HG03139 (cell line): ENCODE data around the gene DNAJC7.

Source experiments
- ATAC-seq: cut with Tn5 transposase; IDR thresholded peaks from one replicate; pipeline ENCODE4 v1.9.1; 2021; ENCODE audit not compliant: unreplicated experiment

DNAJC7 gene

GRCh38 chr17:41928693-41929251 is 88.5 kb downstream of the DNAJC7 start:
- no peak for ATAC-seq
